Activated T-cell treated with anti-CD3 and anti-CD28 coated beads for 4 hours (primary cell): ENCODE measurements around the gene ZNF385B.

Experiments
- DNase-seq: peaks from one replicate; pipeline ENCODE4 v3.0.0-alpha.2; 2020

ZNF385B gene

DNA sequence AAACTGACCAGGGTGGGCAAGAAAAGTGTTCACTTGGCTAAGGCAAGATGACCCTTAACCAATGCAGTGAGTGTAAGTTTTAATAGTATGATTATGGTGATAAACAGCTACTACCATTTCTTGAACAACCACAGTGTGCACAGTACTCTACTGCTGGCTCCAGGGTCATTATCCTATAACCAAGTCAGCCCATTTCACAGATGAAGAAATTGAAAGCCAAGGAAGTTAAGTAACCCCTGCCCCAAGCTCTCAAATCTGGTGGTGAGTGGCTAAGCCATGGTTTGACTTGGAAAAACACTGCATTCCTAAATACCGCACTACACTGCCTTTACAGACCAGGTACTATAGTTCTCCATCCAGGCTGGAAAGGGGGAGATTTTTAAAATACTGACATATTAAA is 5.7 kb downstream of the ZNF385B start:
- no peak for DNase-seq

DNA sequence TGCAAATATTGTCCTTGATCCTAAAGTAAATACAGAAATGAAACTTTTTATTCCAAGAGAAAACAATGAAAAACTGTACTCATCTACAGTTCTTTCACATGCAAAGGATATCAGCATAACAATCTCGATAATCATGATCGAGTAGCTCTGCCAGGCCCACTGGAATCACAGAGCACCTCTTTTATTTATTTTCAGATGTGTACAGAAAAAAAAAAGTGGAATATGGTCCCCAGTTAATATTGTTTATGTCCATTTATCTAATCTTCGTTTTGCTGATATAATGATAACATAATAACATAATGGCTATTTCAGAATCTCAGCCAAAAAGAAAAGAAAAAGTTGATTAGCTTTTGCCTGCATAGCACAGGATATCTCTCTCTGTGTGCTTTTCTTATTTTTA is 6.5 kb downstream of the ZNF385B start:
- DNase-seq: no peak

DNA sequence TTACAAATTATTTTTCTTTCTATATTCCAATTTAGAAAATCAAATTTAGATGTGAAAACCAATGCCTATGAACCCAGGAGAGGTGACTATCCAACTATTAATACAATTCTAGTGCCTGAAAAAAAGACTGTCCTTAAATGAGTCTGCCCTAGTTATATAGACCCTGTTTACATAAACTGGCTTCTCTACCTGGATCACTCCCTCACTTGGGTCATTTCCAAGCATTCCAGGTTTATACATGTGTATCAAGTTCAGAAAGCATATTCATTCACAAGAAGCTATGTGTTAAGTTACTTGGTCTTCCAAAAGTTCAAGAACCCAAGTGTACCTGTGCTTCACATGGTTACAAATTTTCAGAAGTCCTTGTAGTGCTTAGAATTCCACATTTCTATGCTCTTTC is 8.3 kb downstream of the ZNF385B start:
- no peak for DNase-seq

DNA sequence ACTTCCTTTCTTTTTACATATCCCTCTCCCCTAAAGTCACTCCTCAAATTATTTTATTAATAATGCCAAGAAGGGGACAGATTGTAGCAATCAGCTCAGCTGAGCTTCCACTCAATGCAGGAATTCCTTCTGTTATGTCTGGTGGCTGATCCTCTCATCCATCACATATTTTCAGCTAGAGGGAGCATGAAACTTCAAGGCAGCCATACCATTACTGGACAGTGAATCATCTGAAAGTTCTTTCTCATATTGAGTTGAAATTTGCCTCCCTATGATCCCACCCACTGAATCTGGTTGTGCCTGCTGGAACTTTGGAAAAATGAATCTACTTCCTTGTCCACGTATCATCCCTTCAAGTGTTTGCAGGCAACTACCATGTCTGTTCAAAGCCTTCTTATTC is 11.2 kb downstream of the ZNF385B start:
- DNase-seq: no peak

DNA sequence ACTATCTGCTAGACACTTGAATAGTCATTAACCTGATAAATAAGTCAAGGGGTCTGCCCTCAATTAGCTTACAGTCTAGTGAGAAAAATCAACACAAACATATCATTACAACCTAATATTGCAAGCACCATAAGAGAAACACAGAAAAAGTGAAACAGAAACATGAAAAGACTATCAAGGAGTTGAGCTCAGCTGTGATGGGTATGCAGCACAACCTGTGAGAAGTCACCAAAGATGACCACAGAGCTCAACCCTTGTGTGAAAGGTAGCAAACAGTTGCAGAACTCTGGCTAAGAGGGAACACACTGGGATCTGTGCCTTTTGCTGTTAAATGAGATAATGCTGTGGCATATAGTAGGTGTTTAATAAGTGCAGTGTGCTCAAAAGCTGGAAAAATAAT is 11.7 kb downstream of the ZNF385B start:
- DNase-seq: no peak

DNA sequence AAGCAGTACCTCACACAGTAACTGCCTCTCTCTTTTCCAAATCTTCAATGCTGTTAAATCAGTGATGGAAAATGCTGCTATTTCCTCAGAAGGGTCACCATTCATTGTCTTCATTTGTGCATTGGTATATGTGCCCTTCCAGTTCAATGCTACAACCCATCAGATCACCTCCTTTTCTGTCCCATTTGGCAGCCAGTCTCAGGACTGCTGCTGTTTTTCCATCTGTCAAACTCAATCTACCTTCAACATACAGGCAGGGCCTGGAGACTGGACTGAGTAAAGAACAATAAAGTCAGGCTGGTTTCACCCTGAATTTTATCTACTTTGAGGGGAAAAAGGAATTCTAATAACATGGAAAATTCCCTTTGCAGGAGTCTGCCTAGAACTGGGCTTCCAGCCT is 17.9 kb downstream of the ZNF385B start:
- DNase-seq: no peak

DNA sequence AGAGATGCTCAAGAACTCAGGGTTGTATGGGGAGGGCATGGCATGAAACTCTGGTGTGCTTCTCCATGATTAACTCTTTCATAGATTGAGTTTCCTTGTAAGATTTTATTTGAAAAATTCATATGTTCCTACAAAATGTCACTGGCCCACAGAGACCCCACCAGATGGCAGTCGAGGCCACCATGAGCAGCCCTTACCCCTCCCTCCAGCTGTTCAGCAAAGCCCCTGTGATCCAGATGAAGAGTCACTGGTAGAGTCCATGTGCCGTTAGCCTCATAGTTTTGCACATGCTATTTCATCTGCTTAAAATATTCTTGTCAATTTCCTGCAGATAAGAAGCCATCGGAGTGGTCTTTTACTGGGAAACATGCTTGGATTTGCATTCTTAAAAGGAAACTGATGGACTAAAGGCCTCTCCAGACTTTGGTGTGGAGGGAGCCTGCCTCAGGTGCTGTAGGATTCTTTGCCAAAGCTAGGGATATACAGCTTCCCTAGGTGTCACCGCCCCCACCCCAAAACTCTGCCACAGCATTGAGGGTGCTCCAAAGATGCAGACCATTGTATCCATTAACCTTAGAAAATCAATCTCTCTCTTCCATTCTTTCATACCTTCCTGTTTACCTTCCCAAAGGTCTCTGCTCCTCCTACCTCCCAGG is 18.8 kb downstream of the ZNF385B start:
- no peak for DNase-seq

DNA sequence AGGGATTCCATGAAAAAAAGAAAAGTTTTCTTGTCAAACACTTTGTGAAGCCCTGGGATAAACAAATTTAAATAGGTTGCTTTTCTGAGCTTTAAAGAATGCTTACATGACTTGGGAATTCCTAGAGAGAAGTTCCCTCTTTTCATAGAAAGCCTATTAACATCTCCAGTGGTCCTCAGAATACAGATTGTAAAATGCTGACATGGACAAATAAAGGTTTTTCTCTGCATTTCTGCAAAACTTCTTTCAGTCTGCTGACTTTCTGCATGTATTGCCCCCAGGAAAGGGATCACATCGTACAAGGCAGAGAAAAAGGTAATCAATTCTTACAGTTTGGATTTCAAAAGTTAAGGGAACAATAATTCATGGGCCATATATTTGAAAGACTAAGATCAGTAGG is 20.6 kb downstream of the ZNF385B start:
- DNase-seq: no peak

DNA sequence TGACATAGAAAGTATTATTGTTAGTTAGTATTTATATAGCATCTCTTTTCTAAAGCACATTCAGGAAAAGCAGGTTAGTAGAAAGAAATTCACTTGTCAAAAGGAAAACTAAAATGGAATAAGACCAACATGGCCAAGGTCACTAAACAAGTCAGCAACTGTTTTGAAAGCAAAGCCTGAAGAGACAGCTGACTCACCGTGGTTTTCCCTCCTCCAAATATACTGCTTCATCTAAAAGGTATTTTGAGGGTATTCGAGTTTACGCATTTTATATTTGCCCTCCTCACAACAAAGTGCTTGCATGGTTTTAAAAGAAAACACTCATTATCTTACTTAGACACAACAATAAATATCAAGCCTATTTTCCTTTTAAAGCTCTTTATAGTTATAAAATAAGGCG is 24.0 kb downstream of the ZNF385B start:
- DNase-seq: no peak

DNA sequence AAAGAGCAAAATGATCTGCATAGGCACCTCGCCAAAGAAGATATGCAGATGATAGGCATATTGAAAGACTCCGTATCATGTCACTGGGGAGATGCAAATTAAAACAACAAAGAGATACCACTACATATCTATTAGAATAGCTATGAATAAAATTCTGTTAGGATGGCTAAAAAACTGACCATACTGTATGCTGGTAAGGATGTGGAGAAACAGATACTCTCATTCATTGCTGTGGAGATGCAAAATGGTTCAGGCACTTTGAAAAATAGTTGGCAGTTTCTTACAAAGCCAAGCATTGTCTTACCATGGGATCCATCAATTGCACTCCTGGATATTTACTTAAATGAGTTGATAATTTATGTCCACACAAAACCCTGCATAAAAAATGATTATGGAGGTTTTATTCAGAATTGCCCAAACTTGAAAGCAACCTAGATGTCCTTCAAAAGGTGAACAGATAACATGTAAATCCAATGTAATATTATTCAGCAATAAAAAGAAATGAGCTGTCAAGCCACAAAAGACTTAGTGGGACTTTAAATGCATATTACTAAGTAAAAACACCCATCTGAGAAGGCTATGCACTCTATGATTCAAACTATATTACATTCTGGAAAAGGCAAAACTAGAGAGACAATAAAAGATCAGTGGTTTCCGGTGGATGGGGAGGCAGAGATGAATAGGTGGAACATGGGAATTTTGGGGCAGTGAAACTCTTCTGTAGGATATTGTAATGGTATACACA is 31.2 kb downstream of the ZNF385B start:
- DNase-seq: no peak

DNA sequence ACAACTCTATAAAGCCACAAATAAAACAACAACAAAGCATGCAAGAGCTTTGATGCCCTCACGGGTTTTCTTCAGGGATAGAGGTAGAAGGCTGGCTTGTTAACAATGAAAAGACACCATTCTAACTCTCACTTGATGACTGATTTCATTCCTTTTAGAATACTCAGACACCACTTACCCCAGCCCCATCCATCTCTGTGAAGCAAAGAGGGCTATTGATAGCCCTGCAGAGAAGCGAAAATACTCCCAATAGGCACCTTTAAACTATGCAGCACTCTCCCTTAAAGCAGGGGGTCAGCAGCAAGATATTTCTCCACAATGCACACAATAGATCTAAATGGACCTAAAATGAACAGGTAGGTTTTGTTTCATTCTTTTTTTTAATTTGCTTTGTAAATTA is 35.1 kb downstream of the ZNF385B start:
- DNase-seq: no peak

DNA sequence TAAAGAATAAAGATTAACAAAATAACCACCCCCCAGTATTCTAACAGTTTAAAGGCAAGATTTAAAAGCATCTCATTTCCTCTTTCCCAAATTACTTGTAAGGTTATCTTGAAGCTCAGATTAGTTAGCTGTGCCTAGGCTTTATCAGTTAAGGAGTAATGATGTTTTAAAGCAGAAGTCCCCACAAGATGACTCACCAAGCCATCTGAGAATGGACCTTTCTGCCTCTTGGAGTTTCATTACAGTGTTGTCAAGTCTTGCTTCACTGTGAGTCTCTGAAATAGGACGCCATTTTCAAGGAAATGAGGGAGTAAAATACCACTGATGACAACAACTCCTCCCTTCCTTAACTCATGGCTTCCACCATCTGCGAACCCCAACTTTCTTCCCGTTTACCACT is 35.9 kb downstream of the ZNF385B start:
- no peak for DNase-seq

DNA sequence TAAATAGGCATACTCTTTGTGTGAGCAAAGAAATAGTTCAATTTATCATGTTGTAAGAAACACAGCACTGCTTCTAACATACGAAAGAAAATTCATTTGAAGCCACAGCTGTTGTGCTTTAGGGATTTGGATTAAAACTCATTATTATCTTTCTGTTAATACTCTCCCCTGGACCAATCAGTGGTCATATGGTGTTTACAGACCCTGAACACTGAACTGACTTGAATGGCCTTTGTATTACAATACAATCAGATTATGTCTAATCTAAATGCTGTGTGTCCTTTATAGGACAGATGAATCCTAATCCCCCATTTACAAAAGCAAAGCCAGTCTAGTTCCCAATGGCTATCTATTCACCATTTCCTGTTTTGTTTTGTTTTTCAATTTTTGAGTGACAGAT is 36.5 kb downstream of the ZNF385B start:
- DNase-seq: no peak

DNA sequence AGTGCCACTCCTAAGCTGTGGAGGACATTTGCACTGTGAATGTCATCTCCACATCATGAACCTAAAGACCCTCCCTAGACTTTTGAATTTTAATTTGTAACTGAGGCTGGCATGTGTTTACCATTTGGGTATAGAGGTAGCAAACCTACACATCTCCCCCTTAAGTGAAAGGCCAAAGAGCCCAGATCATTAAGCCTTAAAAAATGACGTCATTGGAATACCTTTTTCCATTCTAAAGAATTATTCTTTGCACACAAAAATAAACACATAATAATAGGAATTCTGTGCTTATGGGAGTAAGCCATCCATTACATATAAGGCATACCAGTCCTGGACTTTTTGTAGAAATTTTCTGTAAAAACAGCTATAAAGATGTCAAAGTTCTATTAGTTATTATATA is 38.9 kb downstream of the ZNF385B start:
- no peak for DNase-seq

DNA sequence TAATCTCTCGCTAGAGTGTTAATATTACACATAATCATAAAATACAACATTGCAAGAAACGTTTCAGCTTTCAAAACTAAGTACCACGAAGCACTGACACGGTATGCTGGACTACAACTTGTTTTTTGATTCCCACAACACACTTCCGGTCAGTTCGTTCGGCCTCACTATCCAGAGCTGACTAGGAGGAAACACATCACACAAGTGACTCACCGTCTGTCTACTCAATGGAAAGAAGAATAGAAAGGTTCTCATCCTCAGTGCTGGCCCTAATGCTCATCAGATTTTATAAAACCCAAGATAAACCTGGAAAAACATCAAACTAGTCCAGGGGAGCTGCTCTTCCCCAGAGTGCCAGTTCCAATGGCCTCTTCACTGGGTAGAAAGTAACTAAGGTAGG is 42.9 kb downstream of the ZNF385B start:
- no peak for DNase-seq

DNA sequence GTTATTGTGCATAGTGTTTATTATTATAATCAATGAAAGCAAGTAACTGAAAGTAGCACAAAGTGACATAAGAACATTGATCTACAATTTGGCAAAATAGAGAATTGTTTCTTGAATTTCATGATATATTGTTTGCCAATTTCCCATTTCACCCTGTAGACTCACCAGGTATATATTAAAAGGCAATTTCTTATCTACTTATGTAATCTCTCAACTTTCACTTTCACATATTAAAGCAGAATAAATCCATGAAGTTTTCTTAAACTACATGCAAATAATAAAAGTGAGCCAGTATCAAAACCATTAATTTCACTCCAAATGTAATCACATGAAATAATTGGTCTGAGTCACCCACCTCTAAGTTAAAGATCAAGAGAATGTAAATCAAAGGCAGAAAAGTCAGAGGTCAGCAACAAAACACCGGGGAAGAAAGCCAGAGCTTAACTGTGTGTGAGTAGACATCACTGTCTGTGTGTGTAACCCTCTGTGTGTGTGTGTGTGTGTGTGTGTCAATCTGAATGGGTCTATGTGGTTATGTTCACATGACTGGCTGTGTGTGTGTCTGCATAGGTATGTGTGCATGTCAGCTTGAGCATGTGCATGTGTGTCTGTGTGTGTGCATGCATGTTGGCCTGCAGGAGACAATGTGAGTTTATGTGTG is 44.1 kb downstream of the ZNF385B start:
- no peak for DNase-seq

DNA sequence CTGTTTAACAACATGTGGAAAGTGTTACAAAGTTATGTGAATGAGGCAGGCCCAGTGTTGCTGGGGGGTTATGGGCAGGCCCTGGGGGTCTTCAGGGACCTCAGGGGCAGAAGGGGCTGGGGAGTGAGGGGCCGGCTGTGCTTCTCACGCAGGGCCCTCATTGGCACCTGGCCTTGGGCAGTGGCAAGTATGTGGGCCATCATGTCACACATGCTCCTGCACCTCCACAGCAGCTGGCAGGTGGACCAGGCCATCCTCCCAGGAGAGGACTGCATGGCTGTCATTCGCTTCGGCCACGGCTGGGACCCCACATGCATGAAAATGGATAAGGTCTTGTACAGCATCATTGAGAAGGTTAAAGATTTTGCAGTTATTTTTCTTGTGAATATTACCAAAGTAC is 47.4 kb downstream of the ZNF385B start:
- DNase-seq: no peak

DNA sequence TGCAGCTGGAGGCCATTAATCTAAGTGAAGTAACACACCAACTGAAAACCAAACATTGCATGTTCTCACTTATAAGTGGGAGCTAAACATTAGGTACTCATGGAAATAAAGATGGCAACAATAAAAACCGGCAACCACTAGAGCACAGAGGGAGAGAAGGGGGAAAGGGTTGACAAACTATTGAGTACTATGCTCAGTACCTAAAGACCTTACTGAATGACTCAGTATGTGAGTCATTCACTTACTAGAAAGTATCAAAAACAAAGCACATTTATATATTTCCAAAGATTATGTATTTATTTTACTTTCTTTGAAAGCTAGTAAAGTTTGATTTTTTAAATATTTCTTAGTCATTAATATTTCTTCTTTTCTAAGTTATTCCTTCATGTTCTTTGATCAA is 48.9 kb downstream of the ZNF385B start:
- no peak for DNase-seq

DNA sequence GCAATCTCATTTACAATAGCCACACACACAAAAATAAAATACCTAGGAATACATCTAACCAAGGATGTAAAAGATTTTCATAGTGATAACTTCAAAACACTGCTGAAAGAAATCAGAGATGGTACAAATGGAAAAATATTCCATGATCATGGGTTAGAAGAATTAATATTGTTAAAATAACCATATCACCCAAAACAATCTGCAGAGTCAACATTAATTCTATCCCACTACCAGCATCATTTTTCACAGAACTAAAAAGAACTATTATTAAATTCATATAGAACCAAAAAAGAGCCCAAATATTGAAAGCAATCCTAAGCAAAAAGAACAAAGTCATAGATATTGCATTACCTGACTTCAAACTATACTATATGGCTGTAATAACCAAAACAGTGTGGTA is 50.4 kb downstream of the ZNF385B start:
- no peak for DNase-seq

DNA sequence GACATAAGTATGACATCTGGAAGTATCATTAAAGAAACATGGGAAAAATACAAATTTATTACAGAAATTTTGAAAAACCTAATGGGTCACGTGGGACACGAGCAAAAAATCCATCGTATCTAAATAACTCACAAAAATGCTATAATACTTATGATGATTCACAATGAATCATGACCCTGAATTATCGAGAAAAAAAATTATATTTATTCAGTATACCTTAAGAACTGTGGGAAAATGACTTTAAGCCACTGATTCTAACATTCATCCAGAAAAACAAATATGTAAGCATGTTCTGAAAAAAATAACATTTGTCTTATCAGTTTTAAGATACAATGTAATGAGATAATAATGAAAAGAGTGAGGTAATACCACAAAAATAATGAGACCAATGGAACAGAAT is 51.8 kb downstream of the ZNF385B start:
- no peak for DNase-seq

DNA sequence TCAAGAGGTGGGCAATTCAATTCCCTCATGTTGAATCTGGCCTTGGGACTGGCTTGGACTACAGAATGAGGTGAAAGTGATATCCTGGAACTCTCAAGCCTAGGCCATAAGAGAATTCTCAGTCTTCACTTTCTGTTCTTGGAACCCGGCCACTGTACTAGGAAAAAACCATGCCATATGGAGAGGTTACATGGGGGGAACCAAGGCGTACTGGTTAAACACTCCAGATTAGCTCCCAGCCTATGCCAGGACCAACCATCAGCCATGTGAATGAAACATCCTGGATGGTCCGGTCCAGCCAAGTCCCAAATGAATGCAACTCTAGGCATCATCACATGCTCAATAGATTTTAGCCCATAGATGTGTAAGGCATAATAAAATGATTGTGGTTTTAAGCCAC is 56.4 kb downstream of the ZNF385B start:
- DNase-seq: no peak

DNA sequence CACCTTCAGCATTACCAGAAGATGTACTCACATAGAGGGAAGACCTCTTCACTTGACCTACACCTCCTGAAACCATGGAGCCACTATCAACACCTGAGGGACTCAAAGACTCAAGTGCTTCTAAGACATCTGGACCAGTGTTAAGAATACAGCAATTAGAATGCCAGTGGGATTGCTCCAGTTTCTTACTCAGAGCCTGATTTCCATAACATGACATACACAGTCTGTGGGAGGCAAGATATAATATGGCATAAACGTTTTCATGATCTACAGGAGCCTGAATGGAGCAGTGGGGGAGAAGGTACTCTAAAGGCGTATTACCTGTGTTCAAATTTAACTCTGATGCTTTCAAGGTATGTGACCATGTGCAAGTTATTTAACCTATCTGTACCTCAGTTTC is 57.2 kb downstream of the ZNF385B start:
- DNase-seq: no peak

DNA sequence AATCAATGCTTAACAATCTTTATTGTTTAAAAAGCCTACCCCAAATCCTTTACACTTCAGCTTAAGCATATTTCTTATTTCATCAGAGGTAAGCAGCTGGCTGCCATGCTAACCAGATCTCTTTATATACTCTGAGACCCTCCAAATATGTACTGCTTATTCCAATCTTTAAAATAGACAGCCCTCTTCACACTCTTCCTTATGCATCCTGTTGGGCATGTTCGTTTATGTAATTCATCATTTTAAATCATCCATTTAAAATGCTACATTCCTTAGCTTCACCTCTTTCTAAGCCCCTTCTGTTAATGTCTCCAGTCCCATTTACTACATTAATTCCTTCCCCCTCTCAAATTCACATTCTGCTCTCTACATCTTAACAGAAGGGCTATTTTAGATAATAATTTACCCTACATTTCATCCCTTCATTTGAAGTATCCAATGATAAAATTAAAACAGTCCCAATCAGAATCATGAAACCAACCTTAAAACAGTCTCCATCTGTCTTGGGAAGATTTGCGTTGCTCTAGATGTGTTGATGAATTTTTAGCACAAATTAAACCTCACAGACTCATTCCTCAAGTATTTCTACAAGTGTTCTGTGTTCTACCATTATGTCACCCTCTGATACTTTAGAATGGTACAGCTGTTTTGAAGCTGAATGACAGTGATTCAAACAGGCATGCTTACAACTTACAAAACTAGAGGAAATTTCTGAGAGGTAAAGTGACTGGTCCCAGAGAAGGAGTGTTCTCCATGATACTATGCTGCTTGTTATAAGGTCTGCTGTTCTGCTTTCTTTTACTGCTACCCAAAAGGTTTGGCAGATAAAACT is 59.1 kb downstream of the ZNF385B start:
- DNase-seq: no peak

DNA sequence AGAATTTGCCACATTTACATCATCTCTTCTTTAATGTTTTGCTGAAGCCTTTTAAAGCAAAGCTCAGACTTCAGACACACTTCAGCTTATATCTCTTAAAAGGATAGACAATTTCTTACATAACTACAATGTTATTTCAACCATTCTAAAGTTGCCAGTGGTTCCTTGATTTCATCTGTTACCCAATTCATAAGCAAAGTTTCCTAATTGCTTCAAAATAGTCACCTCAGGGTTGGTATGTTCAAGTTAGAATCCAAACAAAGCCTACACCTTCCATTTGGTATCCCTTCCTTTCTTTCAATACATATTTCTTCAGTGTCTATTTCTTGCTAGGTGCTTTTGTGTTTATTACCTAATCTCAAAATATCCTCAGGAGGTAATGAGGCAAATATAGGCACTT is 60.6 kb downstream of the ZNF385B start:
- DNase-seq: no peak
